Uterus (tissue), 2 donors: Measurements from ENCODE around the gene EPHB3.

ENCODE experiments used
- POLR2A ChIP-seq, 2 donors: fragments of 450-650 bp; IDR thresholded peaks; one replicate each; pipeline ENCODE4 v1.6.1; 2016; ENCODE audit warnings: antibody characterized with exemption in 2 of 2, mild to moderate bottlenecking in 1 of 2, moderate library complexity in 1 of 2
- TF ChIP-seq, protein P1 (sequence below), 4 experiments: fragments of 200-600 bp in 2 of 4; fragments of 450-650 bp in 2 of 4; sonication (generic) in 2 of 4; IDR thresholded peaks; one replicate each; pipeline ENCODE4 v1.5.1; 2016 to 2019; ENCODE audit warnings: antibody characterized with exemption in 4 of 4, mild to moderate bottlenecking in 2 of 4, moderate library complexity in 1 of 4

GRCh38 chr3:184568924-184569829 lies 7.6 kb downstream of the EPHB3 start:
- TF ChIP-seq, protein P1, sequence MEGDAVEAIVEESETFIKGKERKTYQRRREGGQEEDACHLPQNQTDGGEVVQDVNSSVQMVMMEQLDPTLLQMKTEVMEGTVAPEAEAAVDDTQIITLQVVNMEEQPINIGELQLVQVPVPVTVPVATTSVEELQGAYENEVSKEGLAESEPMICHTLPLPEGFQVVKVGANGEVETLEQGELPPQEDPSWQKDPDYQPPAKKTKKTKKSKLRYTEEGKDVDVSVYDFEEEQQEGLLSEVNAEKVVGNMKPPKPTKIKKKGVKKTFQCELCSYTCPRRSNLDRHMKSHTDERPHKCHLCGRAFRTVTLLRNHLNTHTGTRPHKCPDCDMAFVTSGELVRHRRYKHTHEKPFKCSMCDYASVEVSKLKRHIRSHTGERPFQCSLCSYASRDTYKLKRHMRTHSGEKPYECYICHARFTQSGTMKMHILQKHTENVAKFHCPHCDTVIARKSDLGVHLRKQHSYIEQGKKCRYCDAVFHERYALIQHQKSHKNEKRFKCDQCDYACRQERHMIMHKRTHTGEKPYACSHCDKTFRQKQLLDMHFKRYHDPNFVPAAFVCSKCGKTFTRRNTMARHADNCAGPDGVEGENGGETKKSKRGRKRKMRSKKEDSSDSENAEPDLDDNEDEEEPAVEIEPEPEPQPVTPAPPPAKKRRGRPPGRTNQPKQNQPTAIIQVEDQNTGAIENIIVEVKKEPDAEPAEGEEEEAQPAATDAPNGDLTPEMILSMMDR (IDR thresholded peaks at IDR 0.05) = no peak
- peak in 1 of 2 donors; percentile 56 for TF ChIP-seq POLR2A (IDR thresholded peaks at IDR 0.05)
